SK-N-MC (cell line): ENCODE data around the gene PPM1A.

ENCODE experiments used
- EZH2 ChIP-seq: fragments of 200-600 bp; sonication (generic); IDR thresholded peaks from one replicate; pipeline ENCODE4 v1.6.1; 2017; ENCODE audit warnings: antibody characterized with exemption
- FOXP2 ChIP-seq: optimal IDR thresholded peaks from 2 replicates; pipeline ENCODE3; 2011; ENCODE audit warnings: mild to moderate bottlenecking, moderate library complexity; ENCODE audit not compliant: insufficient read depth; ENCODE audit errors: extremely low read length, control extremely low read depth
- POLR2AphosphoS5 ChIP-seq: IDR thresholded peaks from 2 replicates; pipeline ENCODE4 v1.6.1; 2012; ENCODE audit warnings: mild to moderate bottlenecking, low read depth, low read length, borderline replicate concordance

- TF ChIP-seq EZH2 (no peak), POLR2AphosphoS5 (no peak), FOXP2 (no peak)
Measured at GRCh38 chr14:60346706-60347105, 97.7 kb downstream of the PPM1A start.
